Measurements from ENCODE around the gene POLE. TPM values are rescaled to one million over a fixed set of nuclear protein-coding genes. Genes with fewer than 3 reads are reported as not detected.
A peak's percentile ranks its signal among the peaks of the same experiment; 100 is the strongest.

Gene POLE
- total RNA-seq, 2 donors from 2014 or later: 34.5 to 96.1 TPM

- H3K27ac ChIP-seq: no peak overlapping the region
Measured at GRCh38 chr12:132596016-132596415, 91.1 kb downstream of the POLE start.

GRCh38 chr12:132595183-132595582 lies 92.0 kb downstream of the POLE start:
- Histone ChIP-seq H3K9ac (ENCODE audit: low read depth in 2 of 2, low read length in 2 of 2) (no peak overlapping the region), H3K4me3 (no peak overlapping the region), H3K9me3 (no peaks in the 10 kb centered on the region), H3K27ac (no peak overlapping the region), H3K36me3 (no peaks in the 10 kb centered on the region), H3K4me1 (no peaks in the 10 kb centered on the region), H3K27me3 (peaks cover 5% of the 10 kb centered on the region)
- TF ChIP-seq CTCF (IDR thresholded peaks at IDR 0.05): no peak
- intact Hi-C loops (cut with DNase I): no loop called here
- DNase-seq: no peak

More at GRCh38 chr12:132596016-132596415, 91.1 kb downstream of the POLE start:
- H3K9ac ChIP-seq (ENCODE audit: low read depth in 2 of 2, low read length in 2 of 2): no peak overlapping the region
- H3K4me1 ChIP-seq: no peaks in the 10 kb centered on the region
- H3K4me3 ChIP-seq: no peak overlapping the region
- H3K36me3 ChIP-seq: no peaks in the 10 kb centered on the region
- intact Hi-C loops (cut with DNase I): no loop called here
- no peak for DNase-seq
- H3K9me3 ChIP-seq: no peaks in the 10 kb centered on the region
- H3K27me3 ChIP-seq: peaks cover 8% of the 10 kb centered on the region
- no peak for TF ChIP-seq CTCF (IDR thresholded peaks at IDR 0.05)

DNA sequence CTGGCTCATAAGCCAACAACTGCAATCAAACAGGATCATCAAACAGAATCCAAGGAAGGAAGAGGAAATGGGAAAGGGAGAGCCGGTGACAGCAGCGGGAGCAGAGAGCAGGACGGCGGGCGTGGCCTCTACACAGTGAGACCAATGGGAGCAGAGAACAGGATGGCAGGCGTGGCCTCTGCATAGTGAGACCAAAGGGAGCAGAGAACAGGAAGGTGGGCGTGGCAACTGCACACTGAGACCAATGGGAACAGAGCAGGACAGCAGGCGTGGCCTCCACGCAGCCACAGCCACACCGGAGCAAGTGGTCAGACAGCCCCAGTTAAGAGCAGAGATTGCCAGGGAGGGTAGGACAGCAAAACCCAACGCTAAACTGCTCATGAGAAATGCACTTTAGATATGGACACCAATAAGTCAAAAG lies 93.2 kb downstream of the POLE start:
- no peak for TF ChIP-seq CTCF (IDR thresholded peaks at IDR 0.05)
- no peaks in the 10 kb centered on the region for H3K4me1 ChIP-seq
- H3K9me3 ChIP-seq: no peaks in the 10 kb centered on the region
- peak overlapping the region; percentile 19 for H3K4me3 ChIP-seq
- H3K27me3 ChIP-seq: peaks cover 3% of the 10 kb centered on the region
- peak overlapping the region; percentile 55 for H3K27ac ChIP-seq
- DNase-seq: peak; percentile 96
- no peaks in the 10 kb centered on the region for H3K36me3 ChIP-seq
- H3K9ac ChIP-seq (ENCODE audit: low read depth in 2 of 2, low read length in 2 of 2): peak overlapping the region in 1 of 2 donors; percentile 58
- intact Hi-C loops (cut with DNase I): no loop called here

- TF ChIP-seq CTCF (IDR thresholded peaks at IDR 0.05): no peak
- intact Hi-C loops (cut with DNase I): no loop called here
- no peak for DNase-seq
- Histone ChIP-seq H3K36me3 (no peaks in the 10 kb centered on the region), H3K27me3 (peaks cover under 1% of the 10 kb centered on the region), H3K4me3 (peak overlapping the region; percentile 19), H3K27ac (peak overlapping the region; percentile 55), H3K4me1 (no peaks in the 10 kb centered on the region), H3K9me3 (no peaks in the 10 kb centered on the region), H3K9ac (ENCODE audit: low read depth in 2 of 2, low read length in 2 of 2) (peak overlapping the region; percentile 57 to 58)
Measured at GRCh38 chr12:132593521-132593920, 93.6 kb downstream of the POLE start.

DNA sequence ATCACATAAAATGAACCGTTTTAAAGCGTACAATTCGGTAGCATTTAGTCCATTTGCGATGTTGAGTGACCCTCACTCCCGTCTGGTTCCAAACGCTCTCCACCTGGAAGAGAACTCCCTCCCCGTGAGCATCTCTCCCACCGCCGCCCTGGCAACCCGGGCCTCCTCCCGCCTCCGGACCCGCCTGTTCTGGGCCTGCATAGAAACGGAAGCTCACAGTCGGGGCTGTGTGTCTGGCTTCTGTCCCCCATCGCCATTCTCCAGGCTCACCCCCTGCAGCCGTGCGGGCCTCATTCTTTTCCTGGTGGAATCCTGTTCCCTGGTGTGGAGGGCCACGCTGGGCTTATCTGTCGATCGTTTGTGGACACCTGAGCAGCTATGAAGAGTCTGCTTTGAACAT lies 94.1 kb downstream of the POLE start:
- Histone ChIP-seq H3K9ac (ENCODE audit: low read depth in 2 of 2, low read length in 2 of 2) (peak overlapping the region; percentile 57 to 58), H3K27me3 (no peaks in the 10 kb centered on the region), H3K4me3 (no peak overlapping the region), H3K4me1 (no peaks in the 10 kb centered on the region), H3K9me3 (no peaks in the 10 kb centered on the region), H3K36me3 (no peaks in the 10 kb centered on the region), H3K27ac (no peak overlapping the region)
- TF ChIP-seq CTCF (IDR thresholded peaks at IDR 0.05): no peak
- no peak for DNase-seq
- intact Hi-C loops (cut with DNase I): no loop called here

Data from colonic mucosa (tissue), 4 donors.